GM23338 (cell line): ENCODE data around the gene FABP1.

Experiments used
- CTCF ChIP-seq, 2 experiments: fragments of 200-600 bp in 1 of 2; sonication (generic) in 1 of 2; conservative IDR thresholded peaks; 2 replicates each; pipeline versions ENCODE4 v1.5.1 to v1.6.1; 2016 to 2017; ENCODE audit warnings: antibody characterized with exemption in 2 of 2, low read depth in 2 of 2, mild to moderate bottlenecking in 2 of 2, moderate library complexity in 1 of 2
- NANOG ChIP-seq: IDR thresholded peaks from 2 replicates; pipeline ENCODE4 v1.6.1; 2016; ENCODE audit warnings: antibody characterized with exemption, borderline replicate concordance
- POLR2AphosphoS5 ChIP-seq: IDR thresholded peaks from 2 replicates; pipeline ENCODE4 v1.6.1; 2016; ENCODE audit warnings: antibody characterized with exemption, low read depth

- TF ChIP-seq POLR2AphosphoS5 (no peak), CTCF (conservative IDR thresholded peaks at IDR 0.05; ENCODE audit: low read depth in 2 of 2) (no peak), NANOG (no peak)
Measured at GRCh38 chr2:88091943-88092342, 35.9 kb downstream of the FABP1 start.
